Measurements from ENCODE around the gene TRIM66.

TRIM66 gene

GRCh38 chr11:8661001-8661795 lies 21.3 kb downstream of the TRIM66 start:
- Histone ChIP-seq H3K27ac (replicated peaks) (no peak overlapping the region), H3K27me3 (ENCODE audit: insufficient read depth, poor library complexity, severe bottlenecking) (no peaks in the 10 kb centered on the region), H3K4me3 (replicated peaks; ENCODE audit: insufficient read depth, low read length) (no peak overlapping the region)
- DNase-seq (ENCODE audit: low read depth in 1 of 2, low spot score in 1 of 2): no peak
- TF ChIP-seq REST (IDR thresholded peaks at IDR 0.05; ENCODE audit: insufficient replicate concordance, low read depth) (no peak), CTCF (IDR thresholded peaks at IDR 0.05; ENCODE audit: insufficient read depth, low read length) (no peak), POLR2AphosphoS5 (IDR thresholded peaks at IDR 0.05; ENCODE audit: low read depth) (no peak), GABPA (IDR thresholded peaks at IDR 0.05; ENCODE audit: low read depth) (no peak), SPI1 (IDR thresholded peaks at IDR 0.05; ENCODE audit: borderline replicate concordance, low read depth) (no peak)

- H3K4me3 ChIP-seq (replicated peaks; ENCODE audit: insufficient read depth, low read length): no peak overlapping the region
- H3K27ac ChIP-seq (replicated peaks): no peak overlapping the region
- DNase-seq (ENCODE audit: low read depth in 1 of 2, low spot score in 1 of 2): no peak
- H3K27me3 ChIP-seq (ENCODE audit: insufficient read depth, poor library complexity, severe bottlenecking): no peaks in the 10 kb centered on the region
- no peak for TF ChIP-seq GABPA (IDR thresholded peaks at IDR 0.05; ENCODE audit: low read depth)
- no peak for TF ChIP-seq CTCF (IDR thresholded peaks at IDR 0.05; ENCODE audit: insufficient read depth, low read length)
- no peak for TF ChIP-seq REST (IDR thresholded peaks at IDR 0.05; ENCODE audit: insufficient replicate concordance, low read depth)
- TF ChIP-seq SPI1 (IDR thresholded peaks at IDR 0.05; ENCODE audit: borderline replicate concordance, low read depth): no peak
- TF ChIP-seq POLR2AphosphoS5 (IDR thresholded peaks at IDR 0.05; ENCODE audit: low read depth): no peak
These were observed 24.0 kb downstream of the TRIM66 start for GRCh38 chr11:8658321-8659057.

GRCh38 chr11:8656291-8656690 lies 26.2 kb downstream of the TRIM66 start:
- no peak overlapping the region for H3K27ac ChIP-seq (replicated peaks)
- H3K4me3 ChIP-seq (replicated peaks; ENCODE audit: insufficient read depth, low read length): no peak overlapping the region
- peak in 1 of 2 experiments; percentile 21 for DNase-seq (ENCODE audit: low read depth in 1 of 2, low spot score in 1 of 2)
- no peaks in the 10 kb centered on the region for H3K27me3 ChIP-seq (ENCODE audit: insufficient read depth, poor library complexity, severe bottlenecking)
- TF ChIP-seq SPI1 (IDR thresholded peaks at IDR 0.05; ENCODE audit: borderline replicate concordance, low read depth) (peak; percentile 87), REST (IDR thresholded peaks at IDR 0.05; ENCODE audit: insufficient replicate concordance, low read depth) (no peak), POLR2AphosphoS5 (IDR thresholded peaks at IDR 0.05; ENCODE audit: low read depth) (no peak), CTCF (IDR thresholded peaks at IDR 0.05; ENCODE audit: insufficient read depth, low read length) (no peak), GABPA (IDR thresholded peaks at IDR 0.05; ENCODE audit: low read depth) (no peak)

All from HL-60 (cell line).